Effector CD8-positive, alpha-beta T cell (primary cell): Measurements from ENCODE around the gene ICAM3.
"Not testable (repeated sequence)": the region's sequence is repeated elsewhere in the genome, so short reads cannot be mapped to it uniquely, and the experiment has no call there.

Experiments
- DNase-seq: peaks from one replicate; lab custom pipeline; 2025; lab: John Stamatoyannopoulos, UW
- total RNA-seq, 4 experiments: gene quantifications; one replicate each; lab custom pipeline; 2026; lab: John Stamatoyannopoulos, UW

The ICAM3 gene
- total RNA-seq = 86.8 to 135 (median 118) reads per million in 4 experiments

- DNase-seq = peak; percentile 10
Observed at GRCh38 chr19:10339380-10339960, at the start of gene ICAM3. Gene ICAM3 (minus strand): TSS chr19:10339624. CDS start chr19:10339614, 10 bp downstream.

- peak; percentile 85 for DNase-seq
Observed at GRCh38 chr19:10388957-10389356, 49.5 kb upstream of the ICAM3 start.

GRCh38 chr19:10384580-10384979, 45.2 kb upstream of the ICAM3 start:
- no peak for DNase-seq

GRCh38 chr19:10383223-10383499, 43.7 kb upstream of the ICAM3 start:
- not testable (repeated sequence) for DNase-seq

GRCh38 chr19:10380313-10381102, 41.1 kb upstream of the ICAM3 start, which contains the start of gene TYK2:
Gene TYK2 (minus strand): TSS chr19:10380572. CDS start chr19:10378406, 2,166 bp downstream.
- DNase-seq = peak; percentile 94

GRCh38 chr19:10379880-10380312, 40.5 kb upstream of the ICAM3 start:
- DNase-seq = no peak

GRCh38 chr19:10378124-10378523, 38.7 kb upstream of the ICAM3 start:
- DNase-seq = no peak

GRCh38 chr19:10377140-10377640, 37.8 kb upstream of the ICAM3 start:
- not testable (repeated sequence) for DNase-seq

GRCh38 chr19:10374931-10375330, 35.5 kb upstream of the ICAM3 start:
- DNase-seq = no peak

GRCh38 chr19:10372690-10373089, 33.3 kb upstream of the ICAM3 start:
- DNase-seq = no peak

- no peak for DNase-seq
Observed at GRCh38 chr19:10368101-10368803, 28.8 kb upstream of the ICAM3 start.

- DNase-seq = not testable (repeated sequence)
Observed at GRCh38 chr19:10366950-10367512, 27.6 kb upstream of the ICAM3 start.

- DNase-seq = no peak
Observed at GRCh38 chr19:10365518-10365917, 26.1 kb upstream of the ICAM3 start.

- DNase-seq = no peak
Observed at GRCh38 chr19:10364644-10365043, 25.2 kb upstream of the ICAM3 start.

GRCh38 chr19:10363789-10364281, 24.4 kb upstream of the ICAM3 start:
- DNase-seq = no peak

GRCh38 chr19:10362259-10362658, 22.8 kb upstream of the ICAM3 start:
- DNase-seq = no peak

- no peak for DNase-seq
Observed at GRCh38 chr19:10361569-10362011, 22.2 kb upstream of the ICAM3 start.

GRCh38 chr19:10356431-10356830, 17.0 kb upstream of the ICAM3 start:
- DNase-seq = no peak

- peak; percentile 19 for DNase-seq
Observed at GRCh38 chr19:10353793-10354391, 14.5 kb upstream of the ICAM3 start.

GRCh38 chr19:10352764-10353671, 13.6 kb upstream of the ICAM3 start:
- DNase-seq = no peak
